SK-MEL-5 (cell line): ENCODE results near the gene CLASRP. TPM values are rescaled to one million over a fixed set of nuclear protein-coding genes. Genes with fewer than 3 reads are reported as not detected.
A peak's percentile ranks its signal among the peaks of the same experiment; 100 is the strongest.

Source experiments
- DNase-seq: peaks from one replicate; pipeline ENCODE4 v3.0.0-alpha.2; 2016; ENCODE audit warnings: low read depth, low spot score
- in situ Hi-C: cut with HindIII; loops from 2 replicates; pipeline ENCODE4 v1.10.0; 2016; ENCODE audit warnings: low sequenced_read_pairs, high pct_unique_total_duplicates, low pct_unique_long_range_greater_than_20kb
- total RNA-seq: library from RNA; depleted of rRNA; stranded (reverse); fragments of >200 nt; shearing (Covaris generic); gene quantifications from 2 replicates; pipeline ENCODE4 v1.2.3, GENCODE V29; 2014

The CLASRP gene
- total RNA-seq, 1 experiment from 2014 or later: 13.7 TPM

- DNase-seq: peak; percentile 96
- in situ Hi-C loops: no loop called here
Measured at GRCh38 chr19:45092747-45093678, 54.2 kb downstream of the CLASRP start, which contains the start of gene PPP1R37. TSS of gene PPP1R37 (plus strand) at chr19:45093179. CDS start at chr19:45093326, 147 bp downstream.

GRCh38 chr19:45094137-45094536, 55.3 kb downstream of the CLASRP start:
- no peak for DNase-seq
- in situ Hi-C loops: no loop called here

GRCh38 chr19:45094707-45095106, 55.9 kb downstream of the CLASRP start:
- in situ Hi-C loops: no loop called here
- no peak for DNase-seq

- DNase-seq: no peak
- in situ Hi-C loops: no loop called here
Measured at GRCh38 chr19:45095496-45096413, 56.9 kb downstream of the CLASRP start.

GRCh38 chr19:45096700-45097099, 57.9 kb downstream of the CLASRP start:
- in situ Hi-C loops: no loop called here
- DNase-seq: no peak

GRCh38 chr19:45097450-45097775, 58.6 kb downstream of the CLASRP start:
- DNase-seq: no peak
- in situ Hi-C loops: no loop called here

GRCh38 chr19:45097776-45098520, 59.1 kb downstream of the CLASRP start:
- DNase-seq: peak; percentile 97
- in situ Hi-C loops: no loop called here

GRCh38 chr19:45098521-45099466, 59.9 kb downstream of the CLASRP start:
- in situ Hi-C loops: no loop called here

GRCh38 chr19:45099467-45100191, 60.8 kb downstream of the CLASRP start:
- in situ Hi-C loops: no loop called here
- no peak for DNase-seq

More at GRCh38 chr19:45098521-45099466, 59.9 kb downstream of the CLASRP start:
- no peak for DNase-seq

GRCh38 chr19:45100201-45100600, 61.4 kb downstream of the CLASRP start:
- in situ Hi-C loops: no loop called here
- DNase-seq: no peak

- no peak for DNase-seq
- in situ Hi-C loops: no loop called here
Measured at GRCh38 chr19:45100846-45101252, 62.0 kb downstream of the CLASRP start.

GRCh38 chr19:45101806-45102205, 63.0 kb downstream of the CLASRP start:
- in situ Hi-C loops: no loop called here
- no peak for DNase-seq

GRCh38 chr19:45102481-45102880, 63.6 kb downstream of the CLASRP start:
- in situ Hi-C loops: no loop called here
- no peak for DNase-seq

- in situ Hi-C loops: no loop called here
- DNase-seq: peak; percentile 78
Measured at GRCh38 chr19:45103156-45103507, 64.3 kb downstream of the CLASRP start.

GRCh38 chr19:45103508-45104319, 64.9 kb downstream of the CLASRP start:
- DNase-seq: peak; percentile 42
- in situ Hi-C loops: no loop called here
